Left ventricle myocardium inferior (tissue), 1 donor: ENCODE measurements around the gene ANKRD16. TPM values are rescaled to one million over a fixed set of nuclear protein-coding genes. Genes with fewer than 3 reads are reported as not detected.
"Not testable (repeated sequence)": the region's sequence is repeated elsewhere in the genome, so short reads cannot be mapped to it uniquely, and the experiment has no call there.

Source experiments
- DNase-seq: peaks from one replicate; pipeline ENCODE4 v3.0.0-alpha.2; 2020
- H3K27ac ChIP-seq: fragments of 200-600 bp; replicated peaks from 2 replicates; pipeline ENCODE4 v1.8.0; 2021
- H3K27me3 ChIP-seq: fragments of 200-600 bp; 2 replicates; pipeline ENCODE4 v1.8.0; 2021; ENCODE audit warnings: low read depth
- H3K36me3 ChIP-seq: fragments of 200-600 bp; 2 replicates; pipeline ENCODE4 v1.8.0; 2021
- H3K4me1 ChIP-seq: fragments of 200-600 bp; 2 replicates; pipeline ENCODE4 v1.8.0; 2021
- H3K4me3 ChIP-seq: fragments of 200-600 bp; 2 replicates; pipeline ENCODE4 v1.8.0; 2021; ENCODE audit warnings: mild to moderate bottlenecking, moderate library complexity
- H3K9me3 ChIP-seq: fragments of 200-600 bp; replicated peaks from 2 replicates; pipeline ENCODE4 v1.8.0; 2021
- intact Hi-C: fragments of 100-400 bp; cut with micrococcal nuclease; formaldehyde crosslinking; loops from one replicate; pipeline ENCODE4 v1.11.0; 2022
- total RNA-seq: library from RNA; stranded (reverse); fragmentation: NEBNext Ultra II Directional; extraction: Animal tissue kit (Norgen Biotek cat#: 25700); gene quantifications from one replicate; pipeline ENCODE4 v1.2.1, GENCODE V29; 2021
- TF ChIP-seq, protein P1 (sequence below): fragments of 200-600 bp; IDR thresholded peaks from 2 replicates; pipeline ENCODE4 v1.8.0; 2021; ENCODE audit warnings: antibody characterized with exemption, mild to moderate bottlenecking, borderline replicate concordance
- donor health status: DM: no; HTN: yes; CAD: no; lungs with severe emphysema.

The ANKRD16 gene
- total RNA-seq, 1 donor from 2014 or later, result 2.3 TPM

DNA sequence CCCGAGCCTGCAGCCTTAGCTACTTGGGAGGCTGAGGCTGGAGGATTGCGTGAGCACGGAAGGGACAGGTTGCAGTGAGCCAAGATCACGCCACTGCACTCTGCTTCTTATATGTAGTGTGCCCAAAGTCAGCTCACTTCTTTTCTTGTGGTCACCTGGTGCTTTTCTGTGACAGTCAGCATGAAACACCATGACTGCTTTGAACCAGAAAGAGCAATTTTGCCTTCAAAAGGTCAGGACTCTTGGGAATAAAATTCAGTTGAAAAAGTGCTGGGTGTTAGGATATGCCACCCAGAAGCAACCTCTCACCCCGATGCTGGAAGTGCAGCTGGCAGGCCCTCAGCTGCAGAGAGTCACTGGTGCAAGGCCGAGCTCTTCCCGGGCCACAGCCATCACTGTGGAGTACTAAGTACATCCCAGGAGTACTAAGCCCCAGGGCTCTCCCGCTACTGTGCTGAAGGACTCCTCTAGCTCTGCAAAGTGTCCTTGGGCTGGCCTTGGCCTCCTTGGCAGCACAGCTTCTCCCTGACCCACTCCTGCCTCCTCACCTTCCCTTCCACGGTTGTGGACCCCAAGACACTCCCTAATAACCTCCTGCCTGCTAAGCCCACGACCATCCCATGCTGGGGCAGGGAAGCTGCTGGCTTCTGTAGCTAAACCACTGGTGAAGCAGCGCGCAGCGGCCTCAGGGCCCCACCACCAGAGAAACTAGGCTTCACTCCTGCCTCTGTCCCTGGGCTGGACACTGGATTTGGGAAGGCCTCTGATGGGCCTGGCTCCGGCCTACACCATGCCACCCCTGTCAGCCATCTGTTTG, 58.9 kb downstream of the ANKRD16 start:
- DNase-seq, result no peak

DNA sequence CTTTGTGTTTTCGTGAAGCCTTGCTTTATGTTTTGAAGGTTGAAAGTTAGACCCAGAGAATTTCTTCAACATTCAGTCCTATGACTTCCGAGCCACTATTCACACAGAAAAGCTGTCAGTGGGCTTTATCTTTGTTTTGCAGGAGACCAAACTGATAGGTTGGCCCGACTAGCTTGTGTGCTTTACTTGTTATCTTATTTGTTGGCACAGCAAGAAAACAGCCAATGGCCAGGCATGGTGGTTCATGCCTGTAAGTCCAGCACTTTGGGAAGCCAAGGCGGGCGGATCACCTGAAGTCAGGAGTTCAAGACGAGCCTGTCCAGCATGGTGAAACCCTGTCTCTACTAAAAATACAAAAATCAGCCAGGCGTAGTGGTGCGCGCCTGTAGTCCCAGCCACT, 60.4 kb downstream of the ANKRD16 start:
- intact Hi-C loops, result no loop called here
- no peak overlapping the region for H3K27ac ChIP-seq
- H3K4me3 ChIP-seq, result no peak overlapping the region
- no peaks in the 10 kb centered on the region for H3K9me3 ChIP-seq
- peaks cover 5% of the 10 kb centered on the region for H3K4me1 ChIP-seq
- H3K36me3 ChIP-seq, result no peaks in the 10 kb centered on the region
- TF ChIP-seq, protein P1, sequence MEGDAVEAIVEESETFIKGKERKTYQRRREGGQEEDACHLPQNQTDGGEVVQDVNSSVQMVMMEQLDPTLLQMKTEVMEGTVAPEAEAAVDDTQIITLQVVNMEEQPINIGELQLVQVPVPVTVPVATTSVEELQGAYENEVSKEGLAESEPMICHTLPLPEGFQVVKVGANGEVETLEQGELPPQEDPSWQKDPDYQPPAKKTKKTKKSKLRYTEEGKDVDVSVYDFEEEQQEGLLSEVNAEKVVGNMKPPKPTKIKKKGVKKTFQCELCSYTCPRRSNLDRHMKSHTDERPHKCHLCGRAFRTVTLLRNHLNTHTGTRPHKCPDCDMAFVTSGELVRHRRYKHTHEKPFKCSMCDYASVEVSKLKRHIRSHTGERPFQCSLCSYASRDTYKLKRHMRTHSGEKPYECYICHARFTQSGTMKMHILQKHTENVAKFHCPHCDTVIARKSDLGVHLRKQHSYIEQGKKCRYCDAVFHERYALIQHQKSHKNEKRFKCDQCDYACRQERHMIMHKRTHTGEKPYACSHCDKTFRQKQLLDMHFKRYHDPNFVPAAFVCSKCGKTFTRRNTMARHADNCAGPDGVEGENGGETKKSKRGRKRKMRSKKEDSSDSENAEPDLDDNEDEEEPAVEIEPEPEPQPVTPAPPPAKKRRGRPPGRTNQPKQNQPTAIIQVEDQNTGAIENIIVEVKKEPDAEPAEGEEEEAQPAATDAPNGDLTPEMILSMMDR, result no peak
- no peak for DNase-seq
- no peaks in the 10 kb centered on the region for H3K27me3 ChIP-seq

More for the DNA sequence above, 58.9 kb downstream of the ANKRD16 start:
- H3K9me3 ChIP-seq, result no peaks in the 10 kb centered on the region
- H3K4me1 ChIP-seq, result peaks cover 6% of the 10 kb centered on the region
- TF ChIP-seq, protein P1, result no peak
- H3K27me3 ChIP-seq, result no peaks in the 10 kb centered on the region
- intact Hi-C loops, result no loop called here
- H3K36me3 ChIP-seq, result no peaks in the 10 kb centered on the region
- H3K27ac ChIP-seq, result no peak overlapping the region
- no peak overlapping the region for H3K4me3 ChIP-seq

DNA sequence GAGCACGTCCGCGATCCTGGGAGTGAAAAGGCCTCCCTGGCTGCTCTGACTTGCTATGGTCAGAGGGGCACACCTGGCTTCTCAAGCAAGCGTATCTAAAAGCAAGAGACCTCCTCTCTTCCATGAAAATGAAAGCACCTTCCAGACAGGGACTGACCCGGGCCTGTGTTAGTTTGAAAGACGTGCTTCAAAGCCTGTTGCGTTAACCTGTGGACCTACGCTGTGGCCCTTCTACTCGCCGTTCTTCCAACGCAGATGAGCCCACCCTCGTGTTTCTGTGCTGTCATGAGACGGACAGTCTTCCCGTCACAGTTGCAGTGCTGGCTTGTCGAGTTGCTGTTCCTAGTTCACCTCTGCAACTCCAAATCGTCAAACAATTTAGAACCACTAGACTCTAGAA, 61.0 kb downstream of the ANKRD16 start:
- Histone ChIP-seq H3K4me1 (no peaks in the 10 kb centered on the region), H3K9me3 (no peaks in the 10 kb centered on the region), H3K36me3 (no peaks in the 10 kb centered on the region), H3K27me3 (no peaks in the 10 kb centered on the region), H3K27ac (no peak overlapping the region), H3K4me3 (no peak overlapping the region)
- intact Hi-C loops, result no loop called here
- TF ChIP-seq, protein P1, result no peak
- DNase-seq, result no peak

DNA sequence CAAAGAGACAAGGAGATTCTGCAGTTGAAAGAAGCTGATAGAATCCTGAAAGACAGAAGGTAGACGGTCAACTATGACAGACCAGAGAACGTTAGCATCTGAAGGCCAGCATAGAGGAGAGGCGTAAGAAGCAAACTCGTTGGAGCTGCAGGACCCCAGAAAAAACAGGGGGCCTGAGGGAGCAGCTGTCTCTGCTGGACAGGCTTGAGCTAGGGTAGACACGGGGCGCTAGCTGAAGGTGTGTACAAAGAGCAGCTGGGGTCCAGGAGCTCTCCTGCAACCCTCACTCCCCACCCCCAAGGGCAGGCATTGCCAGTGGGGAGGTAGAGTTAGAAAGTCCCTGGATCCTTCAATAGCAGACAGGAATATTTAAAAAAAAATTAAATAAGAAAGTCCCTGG, 61.9 kb downstream of the ANKRD16 start:
- no peaks in the 10 kb centered on the region for H3K27me3 ChIP-seq
- H3K9me3 ChIP-seq, result no peaks in the 10 kb centered on the region
- intact Hi-C loops, result no loop called here
- TF ChIP-seq, protein P1, result no peak
- no peaks in the 10 kb centered on the region for H3K36me3 ChIP-seq
- no peak overlapping the region for H3K4me3 ChIP-seq
- H3K27ac ChIP-seq, result no peak overlapping the region
- H3K4me1 ChIP-seq, result no peaks in the 10 kb centered on the region
- DNase-seq, result no peak

DNA sequence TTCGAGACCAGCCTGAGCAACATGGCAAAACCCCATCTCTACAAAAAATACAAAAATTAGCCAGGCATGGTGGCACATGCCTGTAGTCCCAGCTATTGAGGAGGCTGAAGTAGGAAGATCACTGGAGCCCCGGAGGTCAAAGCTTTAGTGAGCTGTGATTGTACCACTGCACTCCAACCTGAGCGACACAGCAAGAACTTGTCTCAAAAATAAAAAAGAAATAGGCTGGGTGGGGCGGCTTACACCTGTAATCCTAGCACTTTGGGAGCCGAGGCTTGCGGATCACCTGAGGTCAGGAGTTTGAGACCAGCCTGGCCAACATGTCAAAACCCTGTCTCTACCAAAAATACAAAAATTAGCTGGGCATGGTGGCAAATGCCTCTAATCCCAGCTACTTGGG, 63.2 kb downstream of the ANKRD16 start:
- H3K27me3 ChIP-seq, H3K36me3 ChIP-seq, H3K4me1 ChIP-seq, H3K9me3 ChIP-seq, H3K4me3 ChIP-seq, DNase-seq, intact Hi-C loops, H3K27ac ChIP-seq: not testable (repeated sequence)

DNA sequence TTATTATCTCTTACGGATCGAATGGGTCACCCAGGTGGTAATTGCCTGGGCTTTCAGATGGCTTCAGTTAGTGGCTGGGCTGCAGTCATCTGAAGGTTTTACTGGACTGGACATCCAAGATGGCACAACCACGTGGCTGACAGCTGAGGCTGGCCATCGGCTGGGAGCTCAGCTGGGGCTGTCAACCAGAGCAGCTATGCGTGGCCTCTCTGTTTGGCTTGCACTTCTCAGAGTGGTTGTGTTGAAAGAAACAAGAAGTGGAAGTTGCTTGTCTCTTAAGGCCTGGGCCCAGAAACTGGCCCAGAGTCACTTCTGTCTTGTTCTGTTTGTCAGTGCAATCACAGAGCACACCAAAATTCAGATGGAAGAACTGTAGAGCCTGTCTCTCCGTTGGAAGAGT, 70.8 kb downstream of the ANKRD16 start:
- Histone ChIP-seq H3K9me3 (no peaks in the 10 kb centered on the region), H3K4me1 (peaks cover 10% of the 10 kb centered on the region), H3K27ac (no peak overlapping the region), H3K4me3 (no peak overlapping the region), H3K36me3 (no peaks in the 10 kb centered on the region), H3K27me3 (no peaks in the 10 kb centered on the region)
- no peak for DNase-seq
- intact Hi-C loops, result no loop called here
- TF ChIP-seq, protein P1, result no peak
